Osteocyte (in vitro differentiated cells): ENCODE measurements around the gene RPS6KA2. TPM values are rescaled to one million over a fixed set of nuclear protein-coding genes. Genes with fewer than 3 reads are reported as not detected.

Source experiments
- DNase-seq: peaks from one replicate; pipeline ENCODE4 v3.0.0; 2021; ENCODE audit warnings: mixed read lengths; ENCODE audit not compliant: unreplicated experiment; ENCODE audit errors: extremely low spot score
- H3K27ac Mint-ChIP-seq: one replicate; pipeline ENCODE4 v1.8.0; 2021; ENCODE audit warnings: mild to moderate bottlenecking, mixed read lengths; ENCODE audit not compliant: unreplicated experiment
- H3K27me3 Mint-ChIP-seq: one replicate; pipeline ENCODE4 v1.8.0; 2021; ENCODE audit warnings: mixed read lengths; ENCODE audit not compliant: unreplicated experiment
- H3K36me3 Mint-ChIP-seq: one replicate; pipeline ENCODE4 v1.8.0; 2021; ENCODE audit warnings: mixed read lengths; ENCODE audit not compliant: unreplicated experiment
- H3K4me1 Mint-ChIP-seq: one replicate; pipeline ENCODE4 v1.8.0; 2021; ENCODE audit warnings: mixed read lengths; ENCODE audit not compliant: unreplicated experiment
- H3K4me3 Mint-ChIP-seq: one replicate; pipeline ENCODE4 v1.8.0; 2021; ENCODE audit warnings: mild to moderate bottlenecking, moderate library complexity, mixed read lengths; ENCODE audit not compliant: unreplicated experiment
- H3K9me3 Mint-ChIP-seq: one replicate; pipeline ENCODE4 v1.8.0; 2021; ENCODE audit warnings: mixed read lengths; ENCODE audit not compliant: unreplicated experiment
- CTCF ChIP-seq: fragments of 200-600 bp; sonication (generic); IDR thresholded peaks from 2 replicates; pipeline ENCODE4 v1.5.0; 2021; ENCODE audit warnings: antibody characterized with exemption, mild to moderate bottlenecking, moderate library complexity
- total RNA-seq: library from RNA; stranded (reverse); gene quantifications from 2 replicates; pipeline ENCODE4 v1.2.1, GENCODE V29; 2021

The RPS6KA2 gene
- total RNA-seq, 1 donor from 2014 or later: 89.9 TPM

- DNase-seq: no peak
- H3K4me3 Mint-ChIP-seq: no peak overlapping the region
These were observed 68.7 kb downstream of the RPS6KA2 start for GRCh38 chr6:166558156-166559005.

GRCh38 chr6:166556863-166557322 is 70.2 kb downstream of the RPS6KA2 start:
- no peak for TF ChIP-seq CTCF
- peak; percentile 92 for DNase-seq
- H3K36me3 Mint-ChIP-seq: peaks cover 30% of the 10 kb centered on the region
- no peak overlapping the region for H3K4me3 Mint-ChIP-seq
- H3K9me3 Mint-ChIP-seq: peaks cover 25% of the 10 kb centered on the region
- H3K27me3 Mint-ChIP-seq: no peaks in the 10 kb centered on the region
- peaks cover 50% of the 10 kb centered on the region for H3K4me1 Mint-ChIP-seq
- peak overlapping the region; percentile 88 for H3K27ac Mint-ChIP-seq

More at GRCh38 chr6:166558156-166559005, 68.7 kb downstream of the RPS6KA2 start:
- TF ChIP-seq CTCF: no peak
- Mint-ChIP-seq H3K27me3 (no peaks in the 10 kb centered on the region), H3K4me1 (peaks cover 42% of the 10 kb centered on the region), H3K27ac (no peak overlapping the region), H3K36me3 (peaks cover 33% of the 10 kb centered on the region), H3K9me3 (peaks cover 25% of the 10 kb centered on the region)

- Mint-ChIP-seq H3K27me3 (no peaks in the 10 kb centered on the region), H3K4me3 (no peak overlapping the region), H3K4me1 (peaks cover 50% of the 10 kb centered on the region), H3K9me3 (peaks cover 25% of the 10 kb centered on the region), H3K36me3 (peaks cover 26% of the 10 kb centered on the region), H3K27ac (peak overlapping the region; percentile 88)
- DNase-seq: no peak
- no peak for TF ChIP-seq CTCF
These were observed 70.7 kb downstream of the RPS6KA2 start for GRCh38 chr6:166556336-166556735.

- Mint-ChIP-seq H3K27ac (peak overlapping the region; percentile 88), H3K27me3 (no peaks in the 10 kb centered on the region), H3K9me3 (peaks cover 22% of the 10 kb centered on the region), H3K36me3 (peaks cover 23% of the 10 kb centered on the region), H3K4me1 (peaks cover 50% of the 10 kb centered on the region), H3K4me3 (no peak overlapping the region)
- DNase-seq: no peak
- TF ChIP-seq CTCF: no peak
These were observed 72.0 kb downstream of the RPS6KA2 start for GRCh38 chr6:166555086-166555485.

GRCh38 chr6:166554316-166554715 is 72.7 kb downstream of the RPS6KA2 start:
- H3K27ac Mint-ChIP-seq: peak overlapping the region; percentile 88
- TF ChIP-seq CTCF: no peak
- H3K36me3 Mint-ChIP-seq: peaks cover 19% of the 10 kb centered on the region
- peaks cover 50% of the 10 kb centered on the region for H3K4me1 Mint-ChIP-seq
- DNase-seq: no peak
- H3K9me3 Mint-ChIP-seq: peaks cover 15% of the 10 kb centered on the region
- no peaks in the 10 kb centered on the region for H3K27me3 Mint-ChIP-seq
- H3K4me3 Mint-ChIP-seq: no peak overlapping the region
